B cell (primary cell): ENCODE data around the gene ERC1.

ENCODE experiments used
- CTCF ChIP-seq: fragments of 200-600 bp; IDR thresholded peaks from one replicate; pipeline ENCODE4 v1.8.0; 2022; ENCODE audit warnings: antibody characterized with exemption, mild to moderate bottlenecking
- EZH2 ChIP-seq: IDR thresholded peaks from 2 replicates; pipeline ENCODE4 v1.6.1; 2012; ENCODE audit warnings: borderline replicate concordance, low read depth, mild to moderate bottlenecking, moderate library complexity, low read length; ENCODE audit not compliant: insufficient read depth, poor library complexity, severe bottlenecking

- TF ChIP-seq CTCF (no peak), EZH2 (no peak)
Observed at GRCh38 chr12:1197264-1198018, 206.4 kb downstream of the ERC1 start.
